ENCODE results near the gene VPS8. TPM values are rescaled to one million over a fixed set of nuclear protein-coding genes. Genes with fewer than 3 reads are reported as not detected.
A peak's percentile ranks its signal among the peaks of the same experiment; 100 is the strongest.
"Not testable (repeated sequence)": the region's sequence is repeated elsewhere in the genome, so short reads cannot be mapped to it uniquely, and the experiment has no call there.

The VPS8 gene
- total RNA-seq, 2 donors from 2014 or later, result 26.2 to 29.1 TPM

DNA sequence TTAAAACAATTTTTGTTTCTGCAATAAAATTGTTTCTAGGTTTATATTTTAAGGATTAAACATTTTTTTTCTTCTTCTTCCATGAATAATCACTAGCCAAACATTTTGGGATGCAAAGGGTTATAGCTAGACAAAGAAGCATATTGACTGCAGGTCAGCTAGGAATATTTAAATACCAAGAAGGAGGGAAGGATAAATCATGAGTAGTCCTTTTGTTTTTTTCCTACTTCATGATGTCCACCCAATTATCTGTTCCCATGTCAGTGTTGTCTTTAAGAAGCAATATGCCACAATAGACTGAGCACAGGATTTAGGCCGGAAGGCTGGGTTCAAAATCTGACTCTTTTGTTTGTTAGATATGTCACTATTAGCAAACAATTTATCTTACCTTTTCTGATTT is 82.1 kb downstream of the VPS8 start:
- DNase-seq, result no peak
- intact Hi-C loops (cut with DNase I), result no loop called here
- ATAC-seq, result no peak

DNA sequence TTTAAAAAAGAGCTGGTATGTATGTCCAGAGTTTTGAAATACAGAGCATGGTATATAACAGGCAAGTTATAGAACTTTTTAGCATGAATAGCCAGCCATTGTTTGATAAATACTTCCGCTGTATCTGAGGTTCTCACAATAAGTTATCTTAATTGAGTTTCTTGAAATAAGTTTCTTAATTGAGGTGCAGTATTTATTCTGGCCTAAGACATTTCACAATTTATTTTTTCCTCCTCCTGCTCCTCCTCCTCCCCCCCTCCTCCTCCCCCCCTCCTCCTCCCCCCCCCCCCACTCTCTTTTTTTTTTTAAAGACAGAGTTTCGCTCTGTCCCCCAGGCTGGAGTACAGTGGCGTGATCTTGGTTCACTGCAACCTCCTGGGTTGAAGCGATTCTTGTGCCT is 83.4 kb downstream of the VPS8 start:
- intact Hi-C loops (cut with DNase I), result no loop called here

DNA sequence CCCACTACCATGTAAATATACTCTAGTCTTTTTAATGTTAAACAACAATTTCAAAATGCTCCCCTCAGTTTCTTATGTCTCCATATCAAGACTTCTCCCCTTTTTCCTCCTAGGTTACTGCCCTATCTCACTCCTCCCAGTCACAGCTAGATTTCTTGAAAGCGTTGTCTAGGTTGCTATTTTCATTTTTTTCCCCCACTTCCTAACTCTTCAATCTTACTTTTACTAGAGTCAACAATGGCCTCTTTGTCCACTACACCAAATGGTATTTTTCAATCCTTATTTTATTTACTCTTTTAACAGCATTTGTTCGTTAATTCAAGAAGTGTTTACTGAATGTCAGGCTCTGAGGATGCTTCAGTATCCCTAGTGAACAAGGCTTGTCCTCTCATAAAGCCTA is 84.4 kb downstream of the VPS8 start:
- intact Hi-C loops (cut with DNase I), result no loop called here
- ATAC-seq (no peak), DNase-seq (no peak)

More for the DNA sequence above, 83.4 kb downstream of the VPS8 start:
- no peak for ATAC-seq
- DNase-seq, result no peak

DNA sequence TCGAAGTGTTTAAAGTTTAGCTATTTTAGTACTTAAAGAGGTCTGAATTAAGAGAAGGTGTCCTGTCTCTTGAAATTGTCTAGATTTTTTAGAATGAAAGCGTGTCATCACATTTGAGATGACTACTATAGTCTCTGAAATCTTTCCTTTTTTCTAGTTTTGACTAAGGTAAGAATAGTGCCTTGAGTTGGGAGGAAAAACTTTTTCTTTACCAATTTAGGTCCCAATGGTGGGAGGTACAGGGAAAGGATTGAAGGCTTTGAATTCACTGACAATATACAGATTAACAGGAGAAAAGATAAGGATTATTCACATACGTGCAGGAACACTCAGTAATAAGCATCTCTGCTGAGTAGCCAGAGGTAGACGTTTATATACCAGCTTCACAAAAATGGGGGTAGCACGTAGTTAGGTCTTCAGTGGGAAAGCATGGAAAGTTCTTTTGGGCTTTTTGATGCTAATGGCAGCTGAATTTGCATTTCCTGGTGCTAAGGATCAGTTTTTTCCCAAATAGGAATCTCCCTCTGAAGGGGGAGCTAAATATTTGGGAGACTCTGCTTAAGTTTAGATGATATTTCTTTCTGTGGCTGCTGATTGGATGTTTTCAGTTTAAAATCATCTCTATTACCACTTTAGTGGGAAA is 88.1 kb downstream of the VPS8 start:
- intact Hi-C loops (cut with DNase I), result no loop called here
- ATAC-seq (no peak), DNase-seq (no peak)

DNA sequence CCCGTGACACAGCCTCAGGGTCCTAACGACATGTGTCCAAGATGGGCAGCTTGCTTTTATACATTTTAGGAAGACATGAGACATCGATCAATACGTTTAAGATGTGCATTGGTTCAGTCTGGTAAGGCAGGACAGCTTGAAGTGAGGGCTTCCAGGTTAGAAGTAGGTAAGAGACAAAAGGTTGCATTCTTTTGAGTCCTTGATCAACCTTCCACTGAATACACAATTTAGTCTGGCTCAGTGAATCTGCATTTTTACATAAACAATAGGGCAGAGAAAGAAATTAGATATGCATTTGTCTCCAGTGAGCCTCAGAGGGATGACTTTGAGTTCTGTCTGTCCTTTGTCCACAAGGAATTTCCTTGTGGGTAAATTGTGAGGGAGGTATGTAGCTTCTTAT is 95.1 kb downstream of the VPS8 start:
- DNase-seq; intact Hi-C loops (cut with DNase I); ATAC-seq: not testable (repeated sequence)

DNA sequence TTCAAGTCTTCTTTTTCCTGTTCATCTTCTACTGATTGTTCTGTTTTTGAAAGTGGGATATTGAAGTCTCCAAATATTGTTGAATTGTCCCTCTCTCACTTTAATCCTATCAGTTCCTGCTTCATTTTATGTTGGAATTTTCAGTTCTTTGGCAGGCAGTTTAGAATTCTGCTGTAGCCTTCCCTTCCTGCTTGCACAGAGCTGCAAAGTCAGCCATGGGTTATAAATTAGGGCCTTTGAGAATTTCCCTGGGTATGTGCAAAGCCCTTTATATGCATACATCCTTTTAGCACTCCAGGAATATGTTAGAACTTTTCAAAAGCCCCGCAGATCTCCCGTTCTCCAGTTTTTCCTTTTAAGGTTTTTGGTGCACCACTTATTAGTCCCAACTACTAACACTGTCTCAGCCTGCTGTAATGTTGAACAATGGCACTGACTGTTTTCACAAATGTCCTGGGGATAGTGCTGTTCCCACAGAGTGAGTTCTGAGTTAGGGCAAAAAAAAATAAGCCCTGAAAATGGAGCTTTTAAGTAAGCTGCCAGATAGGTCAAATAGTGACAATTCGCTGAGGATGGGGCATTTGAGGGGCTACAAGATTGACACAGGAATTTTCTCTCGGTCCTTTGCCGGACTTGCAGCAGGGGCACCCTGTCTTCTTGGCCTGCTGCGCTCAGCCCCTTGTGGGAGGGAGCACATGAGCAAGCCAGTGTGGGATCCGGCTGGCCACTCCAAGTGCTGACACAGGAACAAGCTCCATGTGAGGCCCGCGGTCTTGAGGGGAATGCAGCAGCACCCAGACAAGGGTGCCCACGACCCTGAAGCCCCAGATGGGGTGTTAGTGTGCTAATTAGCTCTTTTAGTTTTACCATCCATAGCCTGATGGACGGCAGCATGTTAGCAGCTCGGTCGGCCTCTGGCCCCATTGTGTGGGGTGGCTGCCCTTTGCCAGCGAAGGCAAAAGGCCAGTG is 96.0 kb downstream of the VPS8 start:
- peak; percentile 61 to 73 for ATAC-seq
- peak; percentile 20 for DNase-seq
- intact Hi-C loops (cut with DNase I), result no loop called here

DNA sequence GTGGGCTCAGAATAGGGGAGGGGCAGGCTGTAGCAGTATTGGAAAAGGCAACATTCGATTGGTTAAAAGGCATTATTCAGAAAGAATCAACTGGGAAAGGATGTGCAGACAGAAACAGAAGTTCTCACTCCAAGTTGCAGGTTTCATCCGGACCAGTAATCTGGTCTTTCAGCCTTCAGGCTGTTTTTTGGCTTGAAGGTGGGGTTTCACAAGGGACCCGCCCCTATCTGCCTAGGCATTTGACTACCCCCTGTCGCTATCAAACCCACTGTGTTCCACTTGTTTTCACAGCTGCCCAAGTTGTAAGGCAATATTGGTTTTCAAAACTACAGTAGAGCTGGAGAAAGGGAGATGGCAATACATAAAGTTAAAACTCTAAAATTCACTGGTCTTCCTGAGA is 96.9 kb downstream of the VPS8 start:
- DNase-seq (no peak), ATAC-seq (no peak)
- intact Hi-C loops (cut with DNase I), result no loop called here

DNA sequence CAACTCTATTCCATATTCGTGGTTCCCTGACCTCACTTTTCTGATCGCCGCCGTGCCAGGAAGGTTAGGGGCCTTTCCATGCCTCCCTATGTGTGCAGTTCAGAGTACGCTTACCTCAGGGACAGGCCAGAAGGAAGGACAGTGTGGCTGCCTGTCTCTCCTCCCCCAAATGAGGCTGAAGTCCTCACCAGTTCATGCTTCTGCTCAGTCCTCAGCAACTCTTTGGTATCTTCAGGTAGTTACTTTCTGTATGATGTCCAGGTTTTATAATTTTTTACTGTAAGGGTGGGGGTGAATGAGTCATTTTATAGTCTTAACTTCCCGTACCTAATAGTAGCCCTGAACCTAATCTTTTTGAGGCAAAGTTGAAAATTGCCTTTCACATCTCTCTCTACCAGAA is 98.7 kb downstream of the VPS8 start:
- intact Hi-C loops (cut with DNase I), result no loop called here
- DNase-seq (no peak), ATAC-seq (no peak)

DNA sequence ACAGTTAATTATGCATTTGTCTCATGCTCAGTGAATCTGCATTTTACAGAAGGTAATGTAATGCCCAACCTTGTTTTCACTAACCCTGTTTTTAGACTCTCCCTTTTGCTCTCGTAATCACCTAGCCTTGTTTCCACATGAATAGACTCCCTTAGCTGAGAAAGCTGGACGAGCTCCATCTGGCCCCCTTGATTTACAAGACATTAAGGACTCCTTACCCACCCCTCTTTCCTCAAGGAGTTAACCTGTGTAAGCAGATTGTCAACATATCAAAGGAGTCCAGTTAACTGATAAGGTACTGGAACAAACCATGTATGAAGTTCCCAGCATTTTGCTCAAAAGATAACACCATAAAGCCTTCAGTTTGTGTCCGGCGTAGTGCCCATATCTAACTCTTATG is 99.6 kb downstream of the VPS8 start:
- DNase-seq (no peak), ATAC-seq (no peak)
- intact Hi-C loops (cut with DNase I), result no loop called here

DNA sequence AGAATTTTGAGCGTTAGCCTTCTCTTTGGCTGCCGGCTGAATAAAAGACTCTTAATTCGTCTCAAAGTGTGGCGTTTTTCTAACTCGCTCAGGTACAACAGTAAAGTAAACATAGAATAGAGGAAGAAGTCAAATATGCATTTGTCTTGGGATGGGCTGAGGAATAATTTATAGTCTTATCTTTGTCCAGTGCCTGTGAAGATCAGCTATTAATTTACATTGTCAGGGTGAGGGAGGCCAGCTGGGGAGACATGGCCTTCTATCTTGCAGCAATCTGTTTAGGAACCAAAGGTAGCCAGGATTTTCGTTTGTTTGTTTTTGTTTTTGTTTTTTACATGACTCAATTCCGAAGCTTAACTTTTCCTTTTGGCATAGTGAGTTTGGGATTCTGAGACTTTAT is 100.2 kb downstream of the VPS8 start:
- DNase-seq, result no peak
- ATAC-seq, result no peak
- intact Hi-C loops (cut with DNase I), result no loop called here

DNA sequence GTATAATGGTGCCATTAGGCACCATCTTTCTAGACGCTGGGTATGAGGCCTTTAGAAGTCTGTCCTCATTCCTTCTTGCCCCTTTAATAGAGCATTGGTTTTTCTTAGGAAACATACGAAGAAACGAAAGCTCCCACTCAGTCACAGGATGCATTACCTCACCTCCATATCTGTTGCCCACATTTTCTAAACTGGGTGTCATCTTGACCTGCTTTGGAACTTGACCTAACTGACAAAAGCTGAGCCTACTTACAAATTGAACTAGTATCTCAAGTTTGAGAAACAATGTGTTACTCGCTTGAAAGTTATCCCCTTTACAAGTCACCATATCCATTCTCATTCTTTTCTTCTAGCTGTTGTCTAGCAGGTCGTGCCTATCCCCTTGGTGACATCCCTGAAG is 102.7 kb downstream of the VPS8 start:
- intact Hi-C loops (cut with DNase I), result no loop called here
- no peak for ATAC-seq
- no peak for DNase-seq

DNA sequence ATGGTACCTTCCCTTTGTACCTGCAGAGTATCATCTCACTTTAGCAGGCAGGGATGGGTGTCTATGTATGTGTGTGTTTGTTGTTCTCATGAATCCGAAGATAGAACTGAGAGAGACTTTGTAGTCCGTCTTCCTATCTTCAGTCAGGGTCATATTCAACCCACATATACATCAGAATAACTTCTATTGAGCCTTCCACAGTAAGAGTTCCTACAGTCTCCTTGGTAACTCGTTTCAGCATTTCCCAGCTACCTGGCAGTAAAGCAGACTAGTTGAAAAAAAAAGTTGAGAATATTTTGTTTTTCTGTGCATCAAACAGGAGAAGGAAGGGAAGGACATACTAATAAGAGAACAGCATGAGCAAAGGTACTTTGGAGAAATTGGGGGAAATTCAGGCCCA is 106.8 kb downstream of the VPS8 start:
- DNase-seq (no peak), ATAC-seq (no peak)
- intact Hi-C loops (cut with DNase I), result no loop called here

DNA sequence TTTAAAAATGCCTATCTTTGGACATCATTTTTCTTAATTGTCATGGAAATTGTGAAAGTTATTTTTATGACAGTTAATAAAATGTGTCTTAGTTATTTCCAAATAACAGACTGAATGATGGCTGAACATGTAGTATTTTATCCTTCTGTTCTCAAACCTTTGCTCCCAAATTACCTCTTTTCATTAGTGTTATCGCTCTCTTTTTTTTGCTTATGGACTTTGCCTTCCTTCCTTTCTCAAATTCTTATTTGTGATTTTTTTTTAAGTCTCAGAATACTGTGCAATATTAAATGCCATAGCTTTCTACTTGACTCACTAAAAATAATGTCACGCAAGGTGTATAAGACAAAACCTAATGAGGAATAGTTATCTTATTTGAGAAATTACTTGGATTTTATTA is 107.7 kb downstream of the VPS8 start:
- intact Hi-C loops (cut with DNase I), result no loop called here
- no peak for DNase-seq
- no peak for ATAC-seq

DNA sequence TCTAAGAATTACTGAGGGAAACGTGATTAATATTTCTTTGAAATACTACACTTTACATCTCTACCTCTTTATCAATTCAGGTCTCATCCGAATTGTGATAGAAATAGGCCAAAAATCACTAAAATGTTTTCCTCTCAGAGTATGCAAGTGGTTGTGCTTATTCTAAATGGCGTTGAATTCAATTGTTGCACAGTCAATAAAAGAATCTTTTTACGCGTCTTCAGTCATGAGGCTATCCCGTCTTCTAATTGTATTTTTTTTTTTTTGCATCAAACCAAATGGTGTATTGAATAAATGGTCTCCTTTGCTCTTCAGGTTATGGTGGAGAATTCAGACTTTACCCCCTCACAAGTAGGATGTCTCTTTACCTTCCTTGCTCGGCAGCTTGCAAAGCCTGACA is 112.6 kb downstream of the VPS8 start:
- DNase-seq (no peak), ATAC-seq (no peak)
- intact Hi-C loops (cut with DNase I), result no loop called here

DNA sequence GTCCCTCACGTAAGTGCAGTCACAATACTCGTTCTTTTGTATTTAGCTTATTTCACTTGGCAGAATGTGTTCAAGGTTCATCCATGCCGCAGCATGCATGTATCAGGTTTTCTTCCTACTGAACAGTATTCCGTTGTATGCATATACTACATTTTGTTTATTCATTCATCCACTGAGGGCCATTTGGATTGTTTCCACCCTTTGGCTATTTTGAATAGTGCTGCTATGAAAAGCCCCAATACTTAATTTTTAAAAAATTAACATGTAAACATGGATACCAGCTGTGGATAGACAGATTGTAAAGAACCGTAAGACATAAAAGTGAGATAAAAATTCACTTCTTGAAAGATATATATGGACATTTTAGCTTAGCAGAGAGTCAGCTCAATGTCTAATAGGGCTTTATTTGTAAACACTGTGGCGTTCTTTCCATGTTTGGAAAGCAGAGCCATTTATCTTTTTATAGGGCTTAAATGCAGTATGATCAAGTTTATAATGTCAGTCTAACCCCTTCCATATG is 115.9 kb downstream of the VPS8 start:
- ATAC-seq (no peak), DNase-seq (no peak)
- intact Hi-C loops (cut with DNase I), result no loop called here

DNA sequence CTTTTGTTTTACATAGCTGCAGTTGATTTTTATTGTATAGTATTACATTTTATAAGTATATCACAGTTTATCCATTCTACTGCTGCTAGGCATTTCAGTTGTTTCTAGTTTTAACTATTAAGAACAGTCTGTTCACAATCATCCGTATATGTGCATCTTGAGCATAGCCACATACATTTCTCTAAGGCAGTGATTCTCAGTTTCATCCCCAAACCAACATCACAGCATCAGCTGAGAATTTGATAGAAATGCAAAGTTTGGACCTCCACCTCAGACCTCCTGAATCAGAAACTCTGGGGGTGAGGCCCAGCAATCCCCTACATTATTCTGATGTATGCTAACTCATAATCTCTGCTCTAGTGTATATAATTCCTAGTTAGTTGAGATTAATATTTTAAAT is 120.8 kb downstream of the VPS8 start:
- ATAC-seq (no peak), DNase-seq (no peak)
- intact Hi-C loops (cut with DNase I), result no loop called here

DNA sequence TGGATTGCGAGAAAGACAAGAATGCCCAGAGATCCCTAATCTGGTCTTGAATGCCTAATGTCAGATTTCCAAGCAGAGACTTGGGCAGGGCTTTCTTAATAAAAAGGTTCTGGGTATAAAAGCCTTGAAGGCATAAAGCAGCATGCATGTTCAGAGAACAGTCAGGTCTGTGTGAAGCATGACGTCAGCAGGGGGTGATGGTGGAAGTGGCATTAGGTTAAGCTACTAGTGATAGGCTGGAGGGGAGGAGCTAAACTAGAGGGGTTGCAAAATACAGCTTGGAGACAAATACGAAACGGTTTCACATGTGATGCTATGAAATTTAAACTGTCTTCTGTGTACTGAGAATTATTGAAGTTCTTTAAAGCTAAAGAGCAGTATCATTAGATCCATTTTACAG is 125.6 kb downstream of the VPS8 start:
- intact Hi-C loops (cut with DNase I), result no loop called here
- ATAC-seq (no peak), DNase-seq (no peak)

DNA sequence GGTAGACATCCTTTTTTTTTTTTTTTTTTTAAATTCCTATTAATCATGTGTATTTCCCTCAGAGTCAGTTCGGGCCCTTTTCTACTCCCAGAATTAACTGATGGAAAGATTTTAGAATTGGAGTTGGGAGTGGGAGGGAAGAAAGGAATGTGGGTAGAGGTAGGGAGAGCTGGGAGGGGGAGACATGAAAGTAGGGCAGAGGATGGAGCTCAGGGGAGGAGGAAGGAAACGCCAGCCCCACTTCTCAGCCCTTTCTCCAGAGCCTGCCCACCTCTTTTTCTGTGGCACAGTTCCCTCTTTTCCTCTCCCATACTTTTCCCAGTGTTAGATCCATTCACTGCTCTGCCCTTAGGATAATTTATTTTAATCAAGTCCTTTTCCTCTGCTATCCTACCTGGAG is 129.4 kb downstream of the VPS8 start:
- DNase-seq (no peak), ATAC-seq (no peak)
- intact Hi-C loops (cut with DNase I), result no loop called here

DNA sequence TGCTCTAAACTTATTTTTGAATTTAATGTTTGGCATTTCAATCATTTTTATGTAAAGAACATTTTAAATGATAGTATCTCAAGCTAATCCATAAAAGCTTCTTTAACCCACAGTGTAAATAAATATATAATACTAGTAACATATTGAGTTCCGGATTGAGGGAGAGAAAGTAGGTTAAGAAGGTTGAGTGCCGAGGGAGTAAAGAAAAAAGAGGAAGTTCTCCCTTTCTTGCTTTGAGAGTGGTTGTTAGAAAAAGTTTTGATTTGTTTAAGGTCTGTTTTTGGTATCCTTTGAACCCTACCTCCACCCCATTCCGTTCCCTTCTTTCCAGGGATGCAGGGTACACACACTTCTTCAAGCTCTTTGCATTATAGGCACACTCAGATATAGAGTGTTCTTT is 130.8 kb downstream of the VPS8 start:
- intact Hi-C loops (cut with DNase I), result no loop called here
- no peak for DNase-seq
- ATAC-seq, result no peak

DNA sequence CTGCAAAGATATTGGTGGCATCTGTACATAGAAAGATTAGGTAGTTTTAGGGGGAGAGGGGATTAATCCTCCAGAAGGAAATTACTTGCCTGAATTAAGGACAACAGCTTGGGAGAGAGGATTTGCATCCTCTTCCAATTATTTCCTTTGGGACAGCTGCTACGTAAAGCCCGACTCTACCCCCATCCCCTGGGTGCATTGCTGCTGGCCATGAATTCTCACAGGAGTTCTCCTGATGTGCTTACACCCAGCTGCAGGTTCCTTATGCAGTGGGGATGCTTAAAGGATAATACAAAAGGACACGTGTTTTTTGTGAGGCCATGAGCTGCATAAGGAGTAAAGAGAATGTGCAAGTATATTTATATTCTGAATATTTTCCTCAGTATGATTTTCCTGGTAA is 132.3 kb downstream of the VPS8 start:
- DNase-seq (no peak), ATAC-seq (no peak)
- intact Hi-C loops (cut with DNase I), result no loop called here
